Testis (tissue), 2 donors: ENCODE results near the gene FMNL2.

ENCODE experiments used
- POLR2A ChIP-seq: fragments of 450-650 bp; IDR thresholded peaks from one replicate; pipeline ENCODE4 v1.6.1; 2017; ENCODE audit warnings: antibody characterized with exemption, mild to moderate bottlenecking, moderate library complexity
- TF ChIP-seq, protein P1 (sequence below), 3 experiments: fragments of 450-650 bp in 2 of 3; fragments of 200-600 bp in 1 of 3; sonication (generic) in 1 of 3; IDR thresholded peaks; one replicate each; pipeline ENCODE4 v1.5.1; 2016 to 2019; ENCODE audit warnings: antibody characterized with exemption in 3 of 3, mild to moderate bottlenecking in 2 of 3, moderate library complexity in 1 of 3

DNA sequence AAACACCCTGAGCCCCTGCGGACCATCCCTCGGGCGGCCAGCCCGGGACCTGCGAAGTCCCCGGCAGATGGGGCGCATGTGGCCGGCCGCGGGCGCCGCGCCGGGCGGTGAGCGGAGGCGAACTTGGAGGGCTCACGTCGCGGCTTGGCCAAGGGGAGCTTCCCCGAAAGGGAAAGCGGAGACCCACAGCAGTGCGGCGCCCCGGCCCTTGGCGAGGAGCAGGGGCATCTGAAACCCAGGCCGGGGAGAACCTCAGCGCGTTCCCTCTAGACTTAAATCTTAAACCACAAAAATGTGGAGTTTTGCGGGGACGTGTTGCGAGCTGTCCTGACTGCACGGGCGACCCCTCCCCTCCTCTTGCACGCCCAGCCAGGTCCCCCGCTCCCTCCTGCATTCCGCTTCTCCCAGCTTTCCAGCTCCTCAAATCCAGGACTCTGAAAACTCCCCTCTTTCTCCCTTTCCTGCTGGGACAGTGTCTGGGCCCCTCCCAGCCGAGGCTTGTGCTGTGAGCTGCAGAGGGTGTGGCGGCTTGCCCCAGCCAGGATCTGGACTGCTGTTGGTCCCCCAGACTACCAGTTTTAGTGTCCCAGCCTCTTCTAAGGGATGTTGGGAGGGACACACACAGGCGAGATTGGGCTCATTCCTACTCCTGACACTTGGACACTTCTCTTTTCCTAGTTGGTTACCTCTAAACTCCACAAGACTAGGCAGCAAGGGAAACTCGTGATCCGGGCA is 1.3 kb downstream of the FMNL2 start:
- TF ChIP-seq, protein P1, sequence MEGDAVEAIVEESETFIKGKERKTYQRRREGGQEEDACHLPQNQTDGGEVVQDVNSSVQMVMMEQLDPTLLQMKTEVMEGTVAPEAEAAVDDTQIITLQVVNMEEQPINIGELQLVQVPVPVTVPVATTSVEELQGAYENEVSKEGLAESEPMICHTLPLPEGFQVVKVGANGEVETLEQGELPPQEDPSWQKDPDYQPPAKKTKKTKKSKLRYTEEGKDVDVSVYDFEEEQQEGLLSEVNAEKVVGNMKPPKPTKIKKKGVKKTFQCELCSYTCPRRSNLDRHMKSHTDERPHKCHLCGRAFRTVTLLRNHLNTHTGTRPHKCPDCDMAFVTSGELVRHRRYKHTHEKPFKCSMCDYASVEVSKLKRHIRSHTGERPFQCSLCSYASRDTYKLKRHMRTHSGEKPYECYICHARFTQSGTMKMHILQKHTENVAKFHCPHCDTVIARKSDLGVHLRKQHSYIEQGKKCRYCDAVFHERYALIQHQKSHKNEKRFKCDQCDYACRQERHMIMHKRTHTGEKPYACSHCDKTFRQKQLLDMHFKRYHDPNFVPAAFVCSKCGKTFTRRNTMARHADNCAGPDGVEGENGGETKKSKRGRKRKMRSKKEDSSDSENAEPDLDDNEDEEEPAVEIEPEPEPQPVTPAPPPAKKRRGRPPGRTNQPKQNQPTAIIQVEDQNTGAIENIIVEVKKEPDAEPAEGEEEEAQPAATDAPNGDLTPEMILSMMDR (IDR thresholded peaks at IDR 0.05): no peak
- TF ChIP-seq POLR2A: no peak
